Smooth muscle cell of bladder (primary cell): ENCODE data around the gene ZBTB2. TPM values are rescaled to one million over a fixed set of nuclear protein-coding genes. Genes with fewer than 3 reads are reported as not detected.

Experiments used
- total RNA-seq: library from RNA; depleted of rRNA; stranded (reverse); fragments of >200 nt; gene quantifications from 2 replicates; pipeline ENCODE4 v1.2.3, GENCODE V29; 2014

Gene ZBTB2, protein sequence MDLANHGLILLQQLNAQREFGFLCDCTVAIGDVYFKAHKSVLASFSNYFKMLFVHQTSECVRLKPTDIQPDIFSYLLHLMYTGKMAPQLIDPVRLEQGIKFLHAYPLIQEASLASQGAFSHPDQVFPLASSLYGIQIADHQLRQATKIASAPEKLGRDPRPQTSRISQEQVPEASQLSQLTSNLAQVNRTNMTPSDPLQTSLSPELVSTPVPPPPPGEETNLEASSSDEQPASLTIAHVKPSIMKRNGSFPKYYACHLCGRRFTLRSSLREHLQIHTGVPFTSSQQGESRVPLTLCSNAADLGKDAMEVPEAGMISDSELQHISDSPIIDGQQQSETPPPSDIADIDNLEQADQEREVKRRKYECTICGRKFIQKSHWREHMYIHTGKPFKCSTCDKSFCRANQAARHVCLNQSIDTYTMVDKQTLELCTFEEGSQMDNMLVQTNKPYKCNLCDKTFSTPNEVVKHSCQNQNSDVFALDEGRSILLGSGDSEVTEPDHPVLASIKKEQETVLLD
- 7.4 and 8.8 TPM in 2 replicates for total RNA-seq

DNA sequence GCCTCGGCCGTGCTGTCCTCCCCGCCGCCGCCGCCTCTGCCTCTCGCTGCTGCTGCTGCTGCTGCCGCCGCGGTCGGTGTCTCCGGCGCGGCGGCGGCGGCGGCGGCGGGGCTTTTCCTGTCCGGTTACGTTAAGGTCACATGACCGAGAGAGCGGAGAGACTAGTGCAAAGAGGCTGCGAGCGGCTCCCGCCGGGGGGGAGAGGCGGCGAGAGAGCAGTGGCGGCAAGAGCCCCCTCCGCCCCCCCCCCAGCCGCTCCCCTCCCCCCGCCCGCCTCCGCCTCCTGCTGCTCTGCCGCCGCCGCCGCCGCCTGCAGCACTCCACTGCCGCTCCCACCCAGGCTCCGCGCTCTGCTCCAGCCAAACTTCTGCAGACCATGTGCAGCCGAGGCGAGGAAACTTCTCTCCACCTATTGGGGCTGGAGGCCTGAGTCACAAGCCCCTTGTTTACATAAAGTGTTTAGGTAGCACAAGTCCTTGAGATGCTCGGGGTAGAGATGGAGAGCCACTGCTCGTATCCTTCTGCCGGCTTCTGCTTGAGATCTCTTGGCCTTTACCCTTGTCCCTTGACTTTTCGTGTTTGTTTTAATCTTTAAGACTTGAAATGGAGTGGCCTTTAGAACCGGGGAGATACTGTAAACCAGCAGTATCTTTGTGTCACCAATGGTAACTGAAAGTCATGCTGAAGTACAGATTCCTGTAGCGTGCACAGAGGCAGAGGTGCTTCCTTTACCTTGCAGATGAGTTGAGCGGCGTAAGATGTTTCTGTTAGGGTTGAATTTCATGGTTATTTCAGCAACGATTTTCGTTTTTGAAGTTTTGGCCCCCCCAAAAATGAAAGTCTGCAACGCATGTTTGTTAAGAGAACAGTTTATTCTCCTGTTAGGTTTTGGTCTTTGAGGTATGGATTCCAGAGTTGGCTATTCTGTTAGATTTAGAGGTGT is at the start of gene ZBTB2:
TSS of gene ZBTB2 (minus strand) at position 89 of the 943 bp plus-strand sequence. CDS start 17,922 bp downstream, outside the sequence.

Other genes starting within 250 kb of the ZBTB2 start
- 63.9 and 67.4 TPM in 2 replicates for gene AKAP12, start 151.6 kb downstream of the ZBTB2 start, total RNA-seq
- 34.1 and 39.2 TPM in 2 replicates for gene RMND1, start 60.6 kb upstream of the ZBTB2 start, total RNA-seq
- gene CCDC170, start 102.5 kb upstream of the ZBTB2 start, total RNA-seq, result 2.6 and 3.1 TPM in 2 replicates